LNCaP clone FGC (cell line): Measurements from ENCODE around the gene PALLD.

Source experiments
- DNase-seq: peaks from one replicate; pipeline ENCODE4 v3.0.0-alpha.2; 2011; ENCODE audit warnings: low read depth
- H3K4me3 ChIP-seq: 2 replicates; pipeline ENCODE4 v1.5.1; 2011; ENCODE audit warnings: mild to moderate bottlenecking, low read depth, low read length, control low read depth
- CTCF ChIP-seq: IDR thresholded peaks from 2 replicates; pipeline ENCODE4 v1.5.1; 2012; ENCODE audit warnings: mild to moderate bottlenecking; ENCODE audit not compliant: control insufficient read depth, insufficient read depth; ENCODE audit errors: extremely low read depth

PALLD gene

GRCh38 chr4:168609369-168609768 is 112.5 kb downstream of the PALLD start:
- no peak for DNase-seq
- no peak for TF ChIP-seq CTCF
- H3K4me3 ChIP-seq = no peak overlapping the region

- no peak for TF ChIP-seq CTCF
- DNase-seq = no peak
- no peak overlapping the region for H3K4me3 ChIP-seq
Measured at GRCh38 chr4:168610911-168611530, 114.2 kb downstream of the PALLD start.

GRCh38 chr4:168612450-168613135 is 115.7 kb downstream of the PALLD start:
- TF ChIP-seq CTCF = no peak
- no peak for DNase-seq
- no peak overlapping the region for H3K4me3 ChIP-seq

GRCh38 chr4:168613869-168614268 is 117.0 kb downstream of the PALLD start:
- TF ChIP-seq CTCF = no peak
- no peak overlapping the region for H3K4me3 ChIP-seq
- no peak for DNase-seq

GRCh38 chr4:168614281-168615057 is 117.6 kb downstream of the PALLD start:
- no peak for TF ChIP-seq CTCF
- DNase-seq = no peak
- no peak overlapping the region for H3K4me3 ChIP-seq

GRCh38 chr4:168615294-168616065 is 118.6 kb downstream of the PALLD start:
- DNase-seq = no peak
- no peak overlapping the region for H3K4me3 ChIP-seq
- TF ChIP-seq CTCF = no peak
